Keratinocyte (primary cell): ENCODE data around the gene ATP8A2.

Experiments
- CTCF ChIP-seq, 3 experiments: IDR thresholded peaks in 1 of 3; conservative IDR thresholded peaks in 1 of 3; optimal IDR thresholded peaks in 1 of 3; 2 replicates in 2 of 3; 3 replicates in 1 of 3; pipeline versions ENCODE3 to v1.5.1; 2011; ENCODE audit warnings: low read length in 3 of 3, mild to moderate bottlenecking in 3 of 3, moderate library complexity in 2 of 3, control low read depth in 1 of 3, inconsistent platforms in 1 of 3; ENCODE audit not compliant: insufficient read depth in 2 of 3; ENCODE audit errors: extremely low read depth in 1 of 3
- EZH2 ChIP-seq: IDR thresholded peaks from one replicate; pipeline ENCODE4 v1.6.1; 2012; ENCODE audit warnings: inconsistent platforms, mild to moderate bottlenecking, low read length, moderate library complexity

GRCh38 chr13:25330541-25330940 is 41.2 kb upstream of the ATP8A2 start:
- TF ChIP-seq CTCF (optimal IDR thresholded peaks at IDR 0.05 in 1 of 3, IDR thresholded peaks at IDR 0.05 in 1 of 3, conservative IDR thresholded peaks at IDR 0.05 in 1 of 3; ENCODE audit: extremely low read depth in 1 of 3, insufficient read depth in 2 of 3, low read length in 3 of 3) (no peak), EZH2 (no peak)
